Esophagus (tissue), 2 donors: ENCODE results near the gene ASB17. TPM values are rescaled to one million over a fixed set of nuclear protein-coding genes. Genes with fewer than 3 reads are reported as not detected.
"Not testable (repeated sequence)": the region's sequence is repeated elsewhere in the genome, so short reads cannot be mapped to it uniquely, and the experiment has no call there.

Source experiments
- H3K27ac ChIP-seq, 2 donors: one replicate each; pipeline ENCODE4 v1.5.1; 2013; ENCODE audit warnings: low read depth in 2 of 2, mild to moderate bottlenecking in 2 of 2, inconsistent platforms in 1 of 2, low read length in 1 of 2, moderate library complexity in 1 of 2
- H3K27me3 ChIP-seq, 2 donors: one replicate each; pipeline ENCODE4 v1.6.1; 2013; ENCODE audit warnings: low read length in 2 of 2, control low read depth in 1 of 2, mild to moderate bottlenecking in 1 of 2; ENCODE audit not compliant: insufficient read depth in 2 of 2, control insufficient read depth in 1 of 2
- H3K36me3 ChIP-seq, 2 donors: one replicate each; pipeline ENCODE4 v1.6.1; 2013; ENCODE audit warnings: low read length in 1 of 2; ENCODE audit not compliant: control insufficient read depth in 2 of 2, insufficient read depth in 2 of 2
- H3K4me1 ChIP-seq, 2 donors: one replicate each; pipeline ENCODE4 v1.6.1; 2013; ENCODE audit warnings: low read length in 1 of 2; ENCODE audit not compliant: control insufficient read depth in 2 of 2, insufficient read depth in 2 of 2
- H3K4me3 ChIP-seq, 2 donors: one replicate each; pipeline ENCODE4 v1.5.1; 2013; ENCODE audit warnings: low read length in 2 of 2, mild to moderate bottlenecking in 2 of 2, low read depth in 1 of 2, moderate library complexity in 1 of 2
- H3K9me3 ChIP-seq, 2 donors: one replicate each; pipeline ENCODE4 v1.6.1; 2013; ENCODE audit warnings: mild to moderate bottlenecking in 2 of 2, low read depth in 1 of 2, low read length in 1 of 2, moderate library complexity in 1 of 2; ENCODE audit not compliant: control insufficient read depth in 2 of 2, insufficient read depth in 1 of 2
- WGBS, 2 donors: extraction: QIAGEN DNeasy Blood & Tissue Kit; methylation state at CpG; one replicate each; pipeline ENCODE4 v1.1.7; 2013; 5-methylcytosine and 5-hydroxymethylcytosine counted together
- polyA plus RNA-seq, 2 donors: library from polyadenylated mRNA; stranded (reverse); fragments of 200-250 nt; gene quantifications; one replicate each; pipeline ENCODE4 v1.2.3, GENCODE V29; 2013
- donor health status: healthy with polysubstance abuse.
- donor health status: Bipolar disorder and iron deficiency.

Gene ASB17
- polyA plus RNA-seq, 2 donors, result not detected

DNA sequence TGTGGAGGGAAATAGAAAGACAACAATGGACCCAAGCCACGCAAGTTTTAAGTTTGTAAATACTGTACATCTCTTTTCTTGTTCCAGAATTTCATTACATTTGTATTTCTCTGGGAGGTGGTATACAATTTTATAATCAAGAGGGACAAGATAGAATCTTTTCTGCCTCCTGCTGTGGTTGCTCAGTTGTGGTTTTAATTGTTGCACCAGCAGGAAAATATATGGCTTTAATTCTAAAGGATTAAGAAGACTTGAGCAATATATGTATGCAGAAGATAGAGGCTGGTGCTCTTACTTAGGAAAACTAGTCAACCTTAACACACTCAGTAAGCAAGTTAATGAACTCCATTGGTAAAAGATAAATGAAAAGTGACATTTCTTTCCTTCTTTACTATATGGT is 19.8 kb upstream of the ASB17 start:
- Histone ChIP-seq H3K36me3 (no peaks in the 10 kb centered on the region), H3K4me3 (no peak overlapping the region), H3K27me3 (no peaks in the 10 kb centered on the region), H3K27ac (no peak overlapping the region), H3K4me1 (no peaks in the 10 kb centered on the region), H3K9me3 (no peaks in the 10 kb centered on the region)
- 69 to 73% methylated on average over 1 of the region's 1 CpG for WGBS, 2 donors

DNA sequence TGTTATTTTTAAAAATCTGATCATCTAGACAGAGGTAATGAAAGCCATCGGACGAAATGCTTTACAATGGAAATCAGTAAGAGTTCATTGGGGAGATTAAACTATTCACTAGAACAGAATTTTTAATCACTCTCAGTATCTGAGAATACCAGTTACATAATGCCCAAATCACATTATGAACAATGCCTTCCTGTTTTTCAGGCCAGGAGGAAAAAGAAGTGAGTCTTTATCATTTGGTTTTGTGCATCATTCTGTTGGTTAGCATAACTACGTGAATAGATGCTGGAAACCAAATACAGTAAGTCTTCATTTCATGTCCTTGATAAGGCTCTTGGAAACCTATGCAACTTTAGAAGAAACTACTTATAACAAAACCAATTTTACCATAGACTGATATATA is 18.0 kb upstream of the ASB17 start:
- Histone ChIP-seq H3K4me1 (no peaks in the 10 kb centered on the region), H3K9me3 (no peaks in the 10 kb centered on the region), H3K4me3 (no peak overlapping the region), H3K27me3 (no peaks in the 10 kb centered on the region), H3K36me3 (no peaks in the 10 kb centered on the region), H3K27ac (no peak overlapping the region)
- WGBS, 2 donors, result 83 to 88% methylated on average over 3 of the region's 3 CpGs

DNA sequence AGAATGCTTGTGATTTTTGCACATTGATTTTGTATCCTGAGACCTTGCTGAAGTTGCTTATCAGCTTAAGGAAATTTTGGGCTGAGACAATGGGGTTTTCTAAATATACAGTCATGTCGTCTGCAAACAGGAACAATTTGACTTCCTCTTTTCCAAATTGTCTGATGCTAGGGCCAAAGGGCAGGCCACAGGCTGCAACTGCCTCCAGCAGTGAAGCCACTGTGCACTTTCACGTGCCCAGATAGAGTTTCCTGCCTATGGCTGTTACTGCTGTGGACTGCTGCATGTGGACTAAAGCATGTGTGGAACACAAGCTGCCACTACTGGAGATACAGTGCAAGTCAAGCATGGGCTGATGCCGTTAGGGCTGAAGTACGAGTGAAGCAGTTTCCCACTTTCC is 10.8 kb upstream of the ASB17 start:
- not testable (repeated sequence) for H3K27ac ChIP-seq, H3K27me3 ChIP-seq, H3K4me1 ChIP-seq, H3K9me3 ChIP-seq, H3K4me3 ChIP-seq, H3K36me3 ChIP-seq
- WGBS, 2 donors, result 62 to 64% methylated on average over 4 of the region's 4 CpGs

- WGBS, 2 donors, result 11 to 21% methylated on average over 1 of the region's 1 CpG
- H3K27me3 ChIP-seq, result no peaks in the 10 kb centered on the region
- no peak overlapping the region for H3K4me3 ChIP-seq
- no peaks in the 10 kb centered on the region for H3K36me3 ChIP-seq
- H3K9me3 ChIP-seq, result no peaks in the 10 kb centered on the region
- H3K27ac ChIP-seq, result no peak overlapping the region
- no peaks in the 10 kb centered on the region for H3K4me1 ChIP-seq
Observed at GRCh38 chr1:75937034-75937433, 4.8 kb upstream of the ASB17 start.

- no peaks in the 10 kb centered on the region for H3K27me3 ChIP-seq
- H3K4me3 ChIP-seq, result no peak overlapping the region
- no peaks in the 10 kb centered on the region for H3K9me3 ChIP-seq
- no peaks in the 10 kb centered on the region for H3K36me3 ChIP-seq
- 82 to 92% methylated on average over 1 of the region's 1 CpG for WGBS, 2 donors
- no peak overlapping the region for H3K27ac ChIP-seq
- H3K4me1 ChIP-seq, result no peaks in the 10 kb centered on the region
Observed at GRCh38 chr1:75922698-75923097, 9.5 kb downstream of the ASB17 start.

DNA sequence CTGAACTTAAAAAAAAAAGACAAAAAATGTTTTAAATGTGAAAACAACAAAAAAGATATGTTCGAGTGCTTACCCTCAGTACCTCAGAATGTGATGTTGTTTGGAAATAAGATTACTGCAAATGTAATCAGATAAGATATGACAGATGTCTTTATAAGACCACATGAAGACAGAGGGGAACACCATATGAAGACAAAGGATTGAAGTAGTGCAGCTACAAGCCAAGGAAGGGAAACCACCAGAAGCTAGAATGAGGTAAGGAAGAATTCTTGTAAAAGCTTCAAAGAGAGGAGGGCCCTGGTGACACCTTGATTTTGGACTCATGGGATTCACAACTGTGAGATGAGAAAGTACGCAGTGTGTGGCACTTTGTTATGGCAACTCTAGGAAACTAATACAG is 15.4 kb downstream of the ASB17 start:
- Histone ChIP-seq H3K4me1 (no peaks in the 10 kb centered on the region), H3K4me3 (no peak overlapping the region), H3K27ac (no peak overlapping the region), H3K36me3 (no peaks in the 10 kb centered on the region), H3K9me3 (no peaks in the 10 kb centered on the region), H3K27me3 (no peaks in the 10 kb centered on the region)
- WGBS, 2 donors, result 72 to 74% methylated on average over 2 of the region's 2 CpGs

- Histone ChIP-seq H3K9me3 (no peaks in the 10 kb centered on the region), H3K27me3 (no peaks in the 10 kb centered on the region), H3K27ac (no peak overlapping the region), H3K4me1 (no peaks in the 10 kb centered on the region), H3K36me3 (no peaks in the 10 kb centered on the region), H3K4me3 (no peak overlapping the region)
- WGBS, 2 donors, result 43 to 49% methylated on average over 2 of the region's 2 CpGs
Observed at GRCh38 chr1:75908717-75909152, 23.5 kb downstream of the ASB17 start.

DNA sequence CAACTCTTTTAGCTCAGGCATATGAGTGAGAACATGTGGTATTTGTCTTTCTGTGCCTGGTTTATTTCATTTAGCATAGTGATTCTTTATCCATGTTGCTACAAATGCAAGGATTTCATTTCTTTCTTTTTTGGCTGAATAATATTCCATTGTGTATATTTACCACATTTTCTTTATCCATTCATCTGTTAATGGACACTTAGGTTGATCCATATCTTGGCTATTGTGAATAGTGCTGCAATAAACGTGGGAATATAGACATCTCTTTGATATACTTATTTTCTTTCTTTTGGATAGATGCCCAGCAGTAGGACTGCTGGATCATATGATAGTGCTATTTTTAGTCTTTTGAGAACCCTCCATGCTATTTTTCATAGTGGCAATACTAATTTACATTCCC is 30.8 kb downstream of the ASB17 start:
- whole genome bisulfite sequencing, 2 donors, result 32 to 35% methylated on average over 1 of the region's 1 CpG
- H3K27ac ChIP-seq, result no peak overlapping the region
- H3K9me3 ChIP-seq, result no peaks in the 10 kb centered on the region
- no peaks in the 10 kb centered on the region for H3K36me3 ChIP-seq
- H3K4me3 ChIP-seq, result no peak overlapping the region
- no peaks in the 10 kb centered on the region for H3K27me3 ChIP-seq
- no peaks in the 10 kb centered on the region for H3K4me1 ChIP-seq

- Histone ChIP-seq H3K36me3 (no peaks in the 10 kb centered on the region), H3K4me3 (no peak overlapping the region), H3K9me3 (no peaks in the 10 kb centered on the region), H3K27me3 (no peaks in the 10 kb centered on the region), H3K27ac (no peak overlapping the region), H3K4me1 (no peaks in the 10 kb centered on the region)
- 76 to 79% methylated on average over 1 of the region's 1 CpG for WGBS, 2 donors
Observed at GRCh38 chr1:75884437-75884836, 47.8 kb downstream of the ASB17 start.

DNA sequence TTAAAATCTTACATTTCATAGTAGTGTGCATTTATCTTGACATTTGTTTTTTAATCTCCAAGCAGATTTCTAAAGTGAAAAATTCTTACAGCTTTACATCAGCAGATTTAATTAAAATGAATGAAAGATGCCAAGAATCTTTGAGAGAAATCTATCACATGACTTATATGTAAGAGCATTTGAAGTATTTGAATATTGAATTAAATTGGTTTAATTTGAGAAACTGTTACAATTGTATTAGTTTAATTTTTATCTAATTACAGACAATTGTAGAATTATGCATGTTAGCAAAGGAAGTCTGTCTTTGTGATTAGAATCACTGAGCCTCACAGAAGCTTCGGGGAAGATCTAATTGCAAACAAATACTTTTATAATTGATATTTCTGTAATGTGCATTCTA is 52.2 kb downstream of the ASB17 start:
- 76 to 78% methylated on average over 1 of the region's 1 CpG for WGBS, 2 donors
- Histone ChIP-seq H3K4me1 (no peaks in the 10 kb centered on the region), H3K4me3 (no peak overlapping the region), H3K36me3 (no peaks in the 10 kb centered on the region), H3K27ac (no peak overlapping the region), H3K9me3 (no peaks in the 10 kb centered on the region), H3K27me3 (no peaks in the 10 kb centered on the region)
